ENCODE measurements around the gene CFL1.

DNA sequence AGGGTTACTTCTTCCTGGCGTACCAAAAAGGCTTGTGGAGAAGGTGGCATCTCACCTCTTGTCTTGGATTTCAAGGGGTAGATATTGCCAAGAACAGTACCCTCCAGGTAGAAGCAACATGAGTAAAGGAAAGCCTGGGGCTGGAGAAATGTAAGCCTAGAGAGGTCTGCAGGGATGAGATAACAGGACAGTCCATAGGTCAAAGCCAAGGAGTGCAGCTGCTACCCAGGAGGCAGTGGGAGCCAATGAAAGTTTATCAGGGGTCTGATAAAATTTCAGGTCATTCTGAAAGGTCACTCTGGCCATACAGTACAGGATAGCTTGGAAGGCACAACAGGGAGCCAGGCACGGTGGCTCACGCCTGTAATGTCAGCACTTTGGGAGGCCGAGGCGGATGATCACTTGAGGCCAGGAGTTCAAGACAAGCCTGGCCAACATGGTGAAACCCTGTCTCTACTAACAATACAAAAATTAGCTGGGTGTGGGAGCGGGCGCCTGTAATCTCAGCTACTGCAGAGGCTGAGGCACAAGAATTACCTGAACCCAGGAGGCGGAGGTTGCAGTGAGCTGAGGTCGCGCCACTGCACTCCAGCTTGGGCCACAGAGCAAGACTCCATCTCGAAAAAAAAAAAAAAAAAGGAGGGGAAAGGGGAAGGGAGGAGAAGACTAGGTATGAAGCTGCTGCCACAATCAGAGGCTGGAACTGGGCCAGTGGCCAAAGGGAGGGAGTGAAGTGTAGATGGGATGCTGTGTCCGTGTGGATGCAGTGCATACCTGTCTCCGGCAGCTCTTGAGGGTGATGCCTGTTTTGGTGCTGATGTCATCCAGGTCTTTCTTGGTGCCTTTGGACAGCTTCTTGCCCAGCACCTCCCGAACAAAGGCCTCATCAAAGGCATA, 29.1 kb upstream of the CFL1 start:
- TF ChIP-seq CTCF (conservative IDR thresholded peaks at IDR 0.05; ENCODE audit: low read length) (no peak), EZH2phosphoT487 (IDR thresholded peaks at IDR 0.05; ENCODE audit: borderline replicate concordance) (no peak)
